ENCODE results near the gene MAST4.

Gene MAST4

GRCh38 chr5:66969484-66969883, 373.3 kb downstream of the MAST4 start:
- Histone ChIP-seq H2AFZ (ENCODE audit: low read length) (no peak overlapping the region), H3K9me3 (replicated peaks; ENCODE audit: insufficient read depth, low read length) (no peaks in the 10 kb centered on the region), H3K27ac (ENCODE audit: low read length) (no peak overlapping the region), H3K9me2 (replicated peaks; ENCODE audit: insufficient read depth, low read length) (no peaks in the 10 kb centered on the region), H3K4me2 (ENCODE audit: low read depth, low read length) (no peak overlapping the region), H4K20me1 (ENCODE audit: insufficient read depth, low read length) (no peaks in the 10 kb centered on the region), H3K79me2 (ENCODE audit: low read length) (no peaks in the 10 kb centered on the region), H3K27me3 (replicated peaks; ENCODE audit: insufficient read depth, low read length) (no peaks in the 10 kb centered on the region), H3K36me3 (replicated peaks; ENCODE audit: insufficient read depth, low read length) (no peaks in the 10 kb centered on the region), H3F3A (ENCODE audit: insufficient read depth, low read length) (no peaks in the 10 kb centered on the region), H3K4me3 (ENCODE audit: low read length) (no peak overlapping the region), H3K9ac (ENCODE audit: low read length) (no peak overlapping the region), H3K4me1 (ENCODE audit: low read length) (no peaks in the 10 kb centered on the region)
- no peak for TF ChIP-seq EZH2 (optimal IDR thresholded peaks at IDR 0.05; ENCODE audit: low read depth, low read length)
- TF ChIP-seq CTCF (IDR thresholded peaks at IDR 0.05; ENCODE audit: low read length) = no peak
- no peak for TF ChIP-seq EZH2phosphoT487 (IDR thresholded peaks at IDR 0.05; ENCODE audit: low read length)
- DNase-seq = no peak

GRCh38 chr5:66969963-66970362, 373.8 kb downstream of the MAST4 start:
- Histone ChIP-seq H3K27me3 (replicated peaks; ENCODE audit: insufficient read depth, low read length) (no peaks in the 10 kb centered on the region), H3K9ac (ENCODE audit: low read length) (no peak overlapping the region), H3F3A (ENCODE audit: insufficient read depth, low read length) (no peaks in the 10 kb centered on the region), H3K4me1 (ENCODE audit: low read length) (no peaks in the 10 kb centered on the region), H3K4me2 (ENCODE audit: low read depth, low read length) (no peak overlapping the region), H2AFZ (ENCODE audit: low read length) (no peak overlapping the region), H3K9me3 (replicated peaks; ENCODE audit: insufficient read depth, low read length) (no peaks in the 10 kb centered on the region), H3K4me3 (ENCODE audit: low read length) (no peak overlapping the region), H4K20me1 (ENCODE audit: insufficient read depth, low read length) (no peaks in the 10 kb centered on the region), H3K79me2 (ENCODE audit: low read length) (no peaks in the 10 kb centered on the region), H3K27ac (ENCODE audit: low read length) (no peak overlapping the region), H3K36me3 (replicated peaks; ENCODE audit: insufficient read depth, low read length) (no peaks in the 10 kb centered on the region), H3K9me2 (replicated peaks; ENCODE audit: insufficient read depth, low read length) (no peaks in the 10 kb centered on the region)
- TF ChIP-seq EZH2phosphoT487 (IDR thresholded peaks at IDR 0.05; ENCODE audit: low read length) (no peak), EZH2 (optimal IDR thresholded peaks at IDR 0.05; ENCODE audit: low read depth, low read length) (no peak), CTCF (IDR thresholded peaks at IDR 0.05; ENCODE audit: low read length) (no peak)
- DNase-seq = no peak

- Histone ChIP-seq H3K4me2 (ENCODE audit: low read depth, low read length) (no peak overlapping the region), H3K4me3 (ENCODE audit: low read length) (no peak overlapping the region), H3K4me1 (ENCODE audit: low read length) (no peaks in the 10 kb centered on the region), H3F3A (ENCODE audit: insufficient read depth, low read length) (no peaks in the 10 kb centered on the region), H3K36me3 (replicated peaks; ENCODE audit: insufficient read depth, low read length) (no peaks in the 10 kb centered on the region), H4K20me1 (ENCODE audit: insufficient read depth, low read length) (no peaks in the 10 kb centered on the region), H3K27ac (ENCODE audit: low read length) (no peak overlapping the region), H3K27me3 (replicated peaks; ENCODE audit: insufficient read depth, low read length) (no peaks in the 10 kb centered on the region), H3K9me3 (replicated peaks; ENCODE audit: insufficient read depth, low read length) (no peaks in the 10 kb centered on the region), H3K9ac (ENCODE audit: low read length) (no peak overlapping the region), H2AFZ (ENCODE audit: low read length) (no peak overlapping the region), H3K79me2 (ENCODE audit: low read length) (no peaks in the 10 kb centered on the region), H3K9me2 (replicated peaks; ENCODE audit: insufficient read depth, low read length) (no peaks in the 10 kb centered on the region)
- DNase-seq = no peak
- TF ChIP-seq CTCF (IDR thresholded peaks at IDR 0.05; ENCODE audit: low read length) (no peak), EZH2phosphoT487 (IDR thresholded peaks at IDR 0.05; ENCODE audit: low read length) (no peak), EZH2 (optimal IDR thresholded peaks at IDR 0.05; ENCODE audit: low read depth, low read length) (no peak)
Observed at GRCh38 chr5:66972004-66972403, 375.8 kb downstream of the MAST4 start.

Data from MM.1S (cell line).